Measurements from ENCODE around the gene FMNL2.

GRCh38 chr2:152585830-152586484, 251.0 kb downstream of the FMNL2 start:
- TF ChIP-seq CTCF (conservative IDR thresholded peaks at IDR 0.05; ENCODE audit: low read depth, low read length) (no peak), EZH2 (IDR thresholded peaks at IDR 0.05; ENCODE audit: borderline replicate concordance, low read depth, low read length, poor library complexity, severe bottlenecking) (no peak)

Data from A673 (cell line).